MM.1S (cell line): Measurements from ENCODE around the gene ZNF469.

Experiments used
- CTCF ChIP-seq: fragments of 300-600 bp; sonication (generic); IDR thresholded peaks from 2 replicates; pipeline ENCODE4 v1.5.1; 2016; ENCODE audit warnings: antibody characterized with exemption, low read length, mixed read lengths
- EZH2 ChIP-seq: fragments of 300-600 bp; sonication (generic); optimal IDR thresholded peaks from 2 replicates; pipeline ENCODE3; 2017; ENCODE audit warnings: low read depth, mild to moderate bottlenecking, antibody characterized with exemption, low read length, mixed read lengths
- EZH2phosphoT487 ChIP-seq: fragments of 300-600 bp; sonication (generic); IDR thresholded peaks from 2 replicates; pipeline ENCODE4 v1.6.1; 2018; ENCODE audit warnings: antibody characterized with exemption, low read length

- TF ChIP-seq EZH2phosphoT487 = no peak
- TF ChIP-seq CTCF = no peak
- no peak for TF ChIP-seq EZH2
These were observed 16.1 kb upstream of the ZNF469 start for GRCh38 chr16:88366704-88367047.
